Measurements from ENCODE around the gene PHAX. TPM values are rescaled to one million over a fixed set of nuclear protein-coding genes. Genes with fewer than 3 reads are reported as not detected.
"Not testable (repeated sequence)": the region's sequence is repeated elsewhere in the genome, so short reads cannot be mapped to it uniquely, and the experiment has no call there.

Gene PHAX
- polyA plus RNA-seq (ENCODE audit: insufficient read length in 12 of 12) = 10 to 100 TPM in 11 of 12 donors, not detected in 1; 41.8 to 58.1 (median 49.8) TPM
- long read RNA-seq, donor 1, full-length matches to known transcripts = 8 of 21 reads
- long read RNA-seq, donor 1, partial matches to known transcripts = 13 of 21 reads
- long read RNA-seq, donor 1, other reads (novel, unspliced or antisense) = 0 of 21 reads
- long read RNA-seq, donor 2, full-length matches to known transcripts = 19 of 24 reads
- long read RNA-seq, donor 2, partial matches to known transcripts = 5 of 24 reads
- long read RNA-seq, donor 2, other reads (novel, unspliced or antisense) = 0 of 24 reads
- long read RNA-seq, donor 3, full-length matches to known transcripts = 6 of 6 reads
- long read RNA-seq, donor 3, partial matches to known transcripts = 0 of 6 reads
- long read RNA-seq, donor 3, other reads (novel, unspliced or antisense) = 0 of 6 reads
- long read RNA-seq, donor 4 = 0 reads
- long read RNA-seq, donor 5, full-length matches to known transcripts = 18 of 18 reads
- long read RNA-seq, donor 5, partial matches to known transcripts = 0 of 18 reads
- long read RNA-seq, donor 5, other reads (novel, unspliced or antisense) = 0 of 18 reads
- long read RNA-seq, donor 6, full-length matches to known transcripts = 8 of 8 reads
- long read RNA-seq, donor 6, partial matches to known transcripts = 0 of 8 reads
- long read RNA-seq, donor 6, other reads (novel, unspliced or antisense) = 0 of 8 reads
- long read RNA-seq, donor 7, full-length matches to known transcripts = 9 of 14 reads
- long read RNA-seq, donor 7, partial matches to known transcripts = 5 of 14 reads
- long read RNA-seq, donor 7, other reads (novel, unspliced or antisense) = 0 of 14 reads
- long read RNA-seq, donor 8, full-length matches to known transcripts = 17 of 17 reads
- long read RNA-seq, donor 8, partial matches to known transcripts = 0 of 17 reads
- long read RNA-seq, donor 8, other reads (novel, unspliced or antisense) = 0 of 17 reads
- long read RNA-seq, donor 9, full-length matches to known transcripts = 6 of 6 reads
- long read RNA-seq, donor 9, partial matches to known transcripts = 0 of 6 reads
- long read RNA-seq, donor 9, other reads (novel, unspliced or antisense) = 0 of 6 reads
- long read RNA-seq, donor 10, full-length matches to known transcripts = 9 of 15 reads
- long read RNA-seq, donor 10, partial matches to known transcripts = 6 of 15 reads
- long read RNA-seq, donor 10, other reads (novel, unspliced or antisense) = 0 of 15 reads
- long read RNA-seq, donor 11, full-length matches to known transcripts = 13 of 22 reads
- long read RNA-seq, donor 11, partial matches to known transcripts = 9 of 22 reads
- long read RNA-seq, donor 11, other reads (novel, unspliced or antisense) = 0 of 22 reads

- peak; percentile 84 for DNase-seq
Measured at GRCh38 chr5:126600631-126601511, at the start of gene PHAX. Gene PHAX, plus strand, starts transcription at chr5:126600947. Its CDS starts 16 bp downstream, at chr5:126600963.

- DNase-seq = no peak
Measured at GRCh38 chr5:126552614-126553013, 48.1 kb upstream of the PHAX start.

GRCh38 chr5:126555101-126555500 is 45.6 kb upstream of the PHAX start:
- DNase-seq = not testable (repeated sequence)

- DNase-seq = no peak
Measured at GRCh38 chr5:126561908-126562307, 38.8 kb upstream of the PHAX start.

- DNase-seq = no peak
Measured at GRCh38 chr5:126562823-126563222, 37.9 kb upstream of the PHAX start.

GRCh38 chr5:126568206-126568755 is 32.5 kb upstream of the PHAX start:
- no peak for DNase-seq

GRCh38 chr5:126575644-126576043 is 25.1 kb upstream of the PHAX start:
- no peak for DNase-seq

GRCh38 chr5:126576974-126577373 is 23.8 kb upstream of the PHAX start:
- DNase-seq = no peak

- no peak for DNase-seq
Measured at GRCh38 chr5:126577415-126577814, 23.3 kb upstream of the PHAX start.

- no peak for DNase-seq
Measured at GRCh38 chr5:126579716-126580115, 21.0 kb upstream of the PHAX start.

GRCh38 chr5:126583761-126584160 is 17.0 kb upstream of the PHAX start:
- no peak for DNase-seq

- no peak for DNase-seq
Measured at GRCh38 chr5:126587551-126588390, 13.0 kb upstream of the PHAX start.

GRCh38 chr5:126589536-126590297 is 11.0 kb upstream of the PHAX start:
- DNase-seq = no peak

GRCh38 chr5:126591549-126591948 is 9.2 kb upstream of the PHAX start:
- DNase-seq = no peak

- DNase-seq = peak; percentile 95
Measured at GRCh38 chr5:126594748-126595485, 5.8 kb upstream of the PHAX start, which contains the start of gene ALDH7A1. Gene ALDH7A1, minus strand, starts transcription at chr5:126595219. Its CDS starts 21 bp downstream, at chr5:126595198.

GRCh38 chr5:126595486-126596083 is 5.2 kb upstream of the PHAX start:
- no peak for DNase-seq

- no peak for DNase-seq
Measured at GRCh38 chr5:126597156-126597555, 3.6 kb upstream of the PHAX start.
